Stomach (tissue), 4 donors: ENCODE results near the gene MT1A.

ENCODE experiments used
- EP300 ChIP-seq: sonication (generic); formaldehyde crosslinking; IDR thresholded peaks from one replicate; pipeline ENCODE4 v1.6.1; 2017; ENCODE audit warnings: antibody characterized with exemption
- POLR2A ChIP-seq, 4 donors: fragments of 450-650 bp; IDR thresholded peaks; one replicate each; pipeline ENCODE4 v1.6.1; 2016; ENCODE audit warnings: antibody characterized with exemption in 4 of 4, control low read depth in 2 of 4, mild to moderate bottlenecking in 1 of 4, moderate library complexity in 1 of 4
- POLR2AphosphoS5 ChIP-seq, 3 donors: sonication (generic); formaldehyde crosslinking; IDR thresholded peaks; one replicate each; pipeline ENCODE4 v1.6.1; 2016; ENCODE audit warnings: antibody characterized with exemption in 3 of 3
- TF ChIP-seq, protein P1 (sequence below), 7 experiments: fragments of 450-650 bp in 4 of 7; fragments of 200-600 bp in 3 of 7; sonication (generic) in 3 of 7; IDR thresholded peaks; one replicate each; pipeline ENCODE4 v1.5.1; 2016 to 2019; ENCODE audit warnings: antibody characterized with exemption in 7 of 7, control low read depth in 2 of 7, mild to moderate bottlenecking in 1 of 7

DNA sequence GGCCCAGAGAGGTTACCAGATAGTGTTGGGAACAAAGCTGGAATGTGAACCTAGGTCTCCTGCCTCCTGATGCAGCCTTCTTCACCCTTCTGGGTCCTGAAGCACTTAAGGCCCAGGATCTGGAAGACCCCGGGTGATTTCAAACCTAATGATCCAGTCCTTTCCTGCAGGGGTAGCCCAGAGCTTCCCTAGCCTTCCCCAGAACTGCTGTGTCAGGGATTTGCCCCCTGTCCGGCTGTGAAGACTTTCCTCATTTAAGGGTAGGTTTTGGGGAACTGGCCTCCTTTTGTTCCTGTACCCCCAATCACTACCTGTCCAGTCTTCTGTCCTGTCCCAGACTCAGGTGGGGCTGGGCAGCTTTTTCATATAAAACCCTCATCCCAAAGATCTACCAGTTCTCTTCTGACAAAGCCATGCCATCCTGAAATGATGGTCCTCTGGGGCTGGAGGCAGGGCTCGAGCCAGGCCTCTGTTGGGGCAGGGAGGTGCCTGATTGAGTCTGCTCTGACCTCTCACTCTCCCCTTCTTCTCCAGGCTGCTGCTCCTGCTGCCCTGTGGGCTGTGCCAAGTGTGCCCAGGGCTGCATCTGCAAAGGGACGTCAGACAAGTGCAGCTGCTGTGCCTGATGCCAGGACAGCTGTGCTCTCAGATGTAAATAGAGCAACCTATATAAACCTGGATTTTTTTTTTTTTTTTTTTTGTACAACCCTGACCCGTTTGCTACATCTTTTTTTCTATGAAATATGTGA is 45.1 kb downstream of the MT1A start:
- TF ChIP-seq, protein P1, sequence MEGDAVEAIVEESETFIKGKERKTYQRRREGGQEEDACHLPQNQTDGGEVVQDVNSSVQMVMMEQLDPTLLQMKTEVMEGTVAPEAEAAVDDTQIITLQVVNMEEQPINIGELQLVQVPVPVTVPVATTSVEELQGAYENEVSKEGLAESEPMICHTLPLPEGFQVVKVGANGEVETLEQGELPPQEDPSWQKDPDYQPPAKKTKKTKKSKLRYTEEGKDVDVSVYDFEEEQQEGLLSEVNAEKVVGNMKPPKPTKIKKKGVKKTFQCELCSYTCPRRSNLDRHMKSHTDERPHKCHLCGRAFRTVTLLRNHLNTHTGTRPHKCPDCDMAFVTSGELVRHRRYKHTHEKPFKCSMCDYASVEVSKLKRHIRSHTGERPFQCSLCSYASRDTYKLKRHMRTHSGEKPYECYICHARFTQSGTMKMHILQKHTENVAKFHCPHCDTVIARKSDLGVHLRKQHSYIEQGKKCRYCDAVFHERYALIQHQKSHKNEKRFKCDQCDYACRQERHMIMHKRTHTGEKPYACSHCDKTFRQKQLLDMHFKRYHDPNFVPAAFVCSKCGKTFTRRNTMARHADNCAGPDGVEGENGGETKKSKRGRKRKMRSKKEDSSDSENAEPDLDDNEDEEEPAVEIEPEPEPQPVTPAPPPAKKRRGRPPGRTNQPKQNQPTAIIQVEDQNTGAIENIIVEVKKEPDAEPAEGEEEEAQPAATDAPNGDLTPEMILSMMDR (IDR thresholded peaks at IDR 0.05) = no peak
- TF ChIP-seq POLR2A (IDR thresholded peaks at IDR 0.05) (no peak), EP300 (no peak), POLR2AphosphoS5 (IDR thresholded peaks at IDR 0.05) (no peak)
